ENCODE measurements around the gene CIAO2A.

The CIAO2A gene

DNA sequence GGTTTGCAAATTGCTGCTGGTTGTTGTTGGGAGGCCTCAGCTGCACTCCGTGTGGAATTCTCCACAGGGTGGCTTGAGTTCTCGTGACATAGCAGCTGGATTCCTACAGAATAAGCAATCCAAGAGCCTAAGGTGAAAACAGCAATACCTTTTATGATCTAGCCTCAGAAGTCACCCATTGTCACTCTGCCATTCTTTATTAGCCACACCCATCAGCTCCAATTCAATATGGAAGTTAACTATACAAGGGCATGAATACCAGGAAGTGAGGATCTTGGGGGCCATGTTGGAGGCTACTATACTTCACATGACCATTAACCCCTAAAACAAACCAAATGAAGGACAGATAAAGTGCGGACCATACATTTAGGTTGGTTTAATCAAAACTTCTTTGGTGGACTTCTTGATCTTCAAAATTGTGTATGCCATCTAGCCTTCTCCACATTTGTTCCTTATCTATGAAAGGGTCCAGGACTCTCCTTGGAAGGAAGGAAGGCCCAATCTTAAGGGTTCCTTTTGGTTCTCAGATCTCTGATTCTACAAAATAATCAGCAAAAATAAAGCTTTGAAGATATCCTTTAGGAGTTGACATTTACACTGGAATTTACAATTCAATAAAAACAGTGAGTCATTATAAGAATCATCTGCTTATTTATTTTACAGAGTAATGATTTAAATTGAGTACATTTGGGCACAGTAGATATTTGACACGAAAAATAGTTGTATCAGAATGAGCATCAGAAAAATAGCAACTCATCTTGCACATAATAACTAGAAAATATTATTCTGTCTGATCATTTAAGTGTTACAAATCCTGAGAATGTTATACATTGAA is 21.5 kb downstream of the CIAO2A start:
- no peak for DNase-seq (ENCODE audit: extremely low read depth, low read depth)
- H3K4me3 ChIP-seq (replicated peaks; ENCODE audit: low read depth, low read length) = no peak overlapping the region
- TF ChIP-seq, protein P1, sequence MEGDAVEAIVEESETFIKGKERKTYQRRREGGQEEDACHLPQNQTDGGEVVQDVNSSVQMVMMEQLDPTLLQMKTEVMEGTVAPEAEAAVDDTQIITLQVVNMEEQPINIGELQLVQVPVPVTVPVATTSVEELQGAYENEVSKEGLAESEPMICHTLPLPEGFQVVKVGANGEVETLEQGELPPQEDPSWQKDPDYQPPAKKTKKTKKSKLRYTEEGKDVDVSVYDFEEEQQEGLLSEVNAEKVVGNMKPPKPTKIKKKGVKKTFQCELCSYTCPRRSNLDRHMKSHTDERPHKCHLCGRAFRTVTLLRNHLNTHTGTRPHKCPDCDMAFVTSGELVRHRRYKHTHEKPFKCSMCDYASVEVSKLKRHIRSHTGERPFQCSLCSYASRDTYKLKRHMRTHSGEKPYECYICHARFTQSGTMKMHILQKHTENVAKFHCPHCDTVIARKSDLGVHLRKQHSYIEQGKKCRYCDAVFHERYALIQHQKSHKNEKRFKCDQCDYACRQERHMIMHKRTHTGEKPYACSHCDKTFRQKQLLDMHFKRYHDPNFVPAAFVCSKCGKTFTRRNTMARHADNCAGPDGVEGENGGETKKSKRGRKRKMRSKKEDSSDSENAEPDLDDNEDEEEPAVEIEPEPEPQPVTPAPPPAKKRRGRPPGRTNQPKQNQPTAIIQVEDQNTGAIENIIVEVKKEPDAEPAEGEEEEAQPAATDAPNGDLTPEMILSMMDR (IDR thresholded peaks at IDR 0.05; ENCODE audit: low read depth, low read length, missing control alignments) = no peak

DNA sequence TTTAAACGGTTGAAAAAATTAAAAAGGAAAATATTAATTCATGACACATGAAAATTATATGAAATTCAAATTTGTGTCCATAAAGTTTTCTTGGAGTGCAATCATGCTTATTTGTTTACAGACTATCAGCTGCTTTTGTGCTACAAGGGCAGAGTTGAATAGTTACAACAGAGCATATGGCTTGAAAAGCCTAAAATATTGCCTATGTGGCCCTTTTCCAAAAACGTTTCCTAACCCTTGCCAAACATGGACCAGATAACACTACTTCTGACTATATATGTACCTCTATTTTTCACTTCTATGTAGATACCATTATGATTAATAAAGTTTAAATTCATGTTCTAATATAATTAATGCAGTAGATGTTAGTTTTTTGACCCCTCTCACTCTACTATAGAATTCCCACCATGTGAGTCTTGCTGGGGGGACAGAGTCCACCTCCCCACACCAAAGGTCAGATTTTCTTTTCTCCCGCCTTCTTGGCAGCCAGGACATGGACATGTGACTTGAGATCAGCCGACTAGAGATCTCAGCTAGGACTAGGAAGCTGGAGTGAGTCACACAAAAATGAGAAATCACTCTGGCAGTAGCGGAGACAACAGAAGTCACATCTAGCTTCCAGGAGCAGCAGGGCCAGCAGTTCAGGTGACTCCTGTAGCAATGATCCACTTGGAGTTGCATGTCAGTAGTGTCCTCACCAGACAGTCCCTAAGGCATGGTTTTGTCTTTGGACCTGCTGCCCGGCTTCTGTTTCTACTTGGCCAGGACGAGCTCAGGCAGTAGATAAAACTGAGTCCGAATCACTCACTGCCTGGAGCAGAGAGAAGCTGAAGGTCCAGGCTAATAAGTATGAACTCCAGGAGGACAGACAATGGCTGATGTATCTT is 22.4 kb downstream of the CIAO2A start:
- TF ChIP-seq, protein P1 (IDR thresholded peaks at IDR 0.05; ENCODE audit: low read depth, low read length, missing control alignments) = no peak
- DNase-seq (ENCODE audit: extremely low read depth, low read depth) = peak; percentile 55

DNA sequence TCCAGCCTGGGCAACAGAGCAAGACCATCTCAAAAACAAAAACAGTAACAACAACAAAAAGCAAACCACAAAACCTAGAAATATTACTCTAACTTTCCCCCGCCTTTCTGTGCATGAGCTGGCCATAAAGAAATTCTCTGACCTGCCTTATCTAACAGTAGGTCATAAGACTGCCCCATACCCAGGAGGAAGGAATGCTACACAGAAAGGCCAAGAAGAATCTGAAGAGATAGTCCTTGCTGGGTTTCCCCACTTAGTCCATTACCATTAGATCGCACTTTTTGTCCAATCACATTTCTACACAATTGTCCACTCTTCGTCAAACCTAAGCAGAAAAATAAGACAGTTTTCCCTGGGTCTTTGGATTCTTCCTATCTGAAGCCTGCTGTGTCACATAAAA is 23.5 kb downstream of the CIAO2A start:
- TF ChIP-seq, protein P1 (IDR thresholded peaks at IDR 0.05; ENCODE audit: low read depth, low read length, missing control alignments) = no peak
- DNase-seq (ENCODE audit: extremely low read depth, low read depth) = no peak
- H3K4me3 ChIP-seq (replicated peaks; ENCODE audit: low read depth, low read length) = no peak overlapping the region

More for the DNA sequence above, 22.4 kb downstream of the CIAO2A start:
- no peak overlapping the region for H3K4me3 ChIP-seq (replicated peaks; ENCODE audit: low read depth, low read length)

DNA sequence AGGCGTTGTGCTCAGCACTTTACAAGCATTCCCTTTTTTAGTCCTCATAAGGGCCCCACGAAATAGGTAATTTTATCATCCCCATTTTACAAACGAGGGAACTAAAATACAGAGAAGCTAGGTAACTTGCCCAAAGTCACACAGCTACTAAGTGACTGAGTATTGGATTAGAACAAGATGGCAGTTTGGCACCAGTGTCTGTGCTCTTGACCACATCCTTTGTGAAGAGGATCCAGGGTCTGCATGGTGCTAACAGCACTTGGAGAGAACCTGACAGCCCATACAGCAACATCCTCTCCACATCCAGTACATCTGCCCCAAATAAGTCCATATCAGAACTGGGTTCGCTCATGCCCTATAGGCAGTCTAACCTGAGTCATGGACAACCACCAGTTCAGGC is 25.5 kb downstream of the CIAO2A start:
- TF ChIP-seq, protein P1 (IDR thresholded peaks at IDR 0.05; ENCODE audit: low read depth, low read length, missing control alignments) = no peak
- DNase-seq (ENCODE audit: extremely low read depth, low read depth) = no peak
- no peak overlapping the region for H3K4me3 ChIP-seq (replicated peaks; ENCODE audit: low read depth, low read length)

DNA sequence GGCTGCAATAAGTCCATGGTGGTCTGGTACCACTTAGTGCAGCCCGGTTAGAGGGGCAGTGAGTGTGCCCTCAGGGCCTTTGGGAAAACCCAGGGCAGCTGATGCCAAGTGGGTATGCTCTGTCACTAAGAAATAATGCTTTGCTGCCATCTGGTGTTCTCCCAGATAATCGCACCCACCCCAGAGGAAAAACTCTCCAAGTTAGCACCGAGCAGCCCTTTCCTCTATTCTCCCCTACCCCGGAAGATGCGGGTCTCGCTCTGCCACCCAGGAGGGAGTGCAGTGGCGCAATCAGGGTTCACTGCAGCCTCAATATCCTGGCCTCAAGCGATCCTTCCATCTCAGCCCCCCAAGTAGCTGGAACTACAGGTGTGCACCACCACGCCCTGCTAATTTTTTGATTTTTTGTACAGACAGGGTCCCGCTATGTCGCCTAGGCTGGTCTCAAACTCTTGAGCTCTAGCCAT is 26.0 kb downstream of the CIAO2A start:
- peak; percentile 39 for DNase-seq (ENCODE audit: extremely low read depth, low read depth)
- TF ChIP-seq, protein P1 (IDR thresholded peaks at IDR 0.05; ENCODE audit: low read depth, low read length, missing control alignments) = peak; percentile 71
- no peak overlapping the region for H3K4me3 ChIP-seq (replicated peaks; ENCODE audit: low read depth, low read length)

DNA sequence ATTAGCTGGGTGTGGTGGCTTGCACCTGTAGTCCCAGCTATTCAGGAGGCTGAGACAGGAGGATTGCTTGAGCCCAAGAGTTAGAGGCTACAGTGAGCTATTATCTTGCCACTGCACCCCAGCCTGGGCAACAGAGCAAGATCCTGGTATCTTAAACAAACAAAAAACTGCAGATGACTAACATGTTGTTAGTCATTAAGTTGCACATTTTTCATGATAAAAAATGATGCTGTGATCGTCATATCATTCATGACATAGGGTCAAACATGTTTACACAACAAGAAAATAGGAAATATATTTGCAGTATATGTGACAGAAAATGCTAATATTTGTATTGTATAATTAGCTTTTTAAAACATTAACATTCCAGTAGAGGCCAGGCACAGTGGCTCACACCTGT is 27.2 kb downstream of the CIAO2A start:
- DNase-seq (ENCODE audit: extremely low read depth, low read depth) = no peak
- TF ChIP-seq, protein P1 (IDR thresholded peaks at IDR 0.05; ENCODE audit: low read depth, low read length, missing control alignments) = no peak
- no peak overlapping the region for H3K4me3 ChIP-seq (replicated peaks; ENCODE audit: low read depth, low read length)
